Transverse colon (tissue), 4 donors: ENCODE data around the gene CDC6. TPM values are rescaled to one million over a fixed set of nuclear protein-coding genes. Genes with fewer than 3 reads are reported as not detected.

Experiments used
- DNase-seq: peaks from one replicate; pipeline ENCODE4 v3.0.0-alpha.2; 2019
- H3K27ac ChIP-seq, 4 donors: fragments of 200-600 bp; sonication (generic); 2 replicates each; pipeline ENCODE4 v1.5.1; 2016 to 2018; ENCODE audit warnings: inconsistent platforms in 4 of 4
- H3K27me3 ChIP-seq: fragments of 200-600 bp; sonication (generic); 2 replicates; pipeline ENCODE4 v1.5.1; 2017; ENCODE audit warnings: inconsistent platforms
- H3K36me3 ChIP-seq, 4 donors: fragments of 200-600 bp; sonication (generic); 2 replicates each; pipeline ENCODE4 v1.5.1; 2017 to 2019; ENCODE audit warnings: inconsistent platforms in 4 of 4
- H3K4me1 ChIP-seq, 4 donors: fragments of 200-600 bp; sonication (generic); 2 replicates each; pipeline ENCODE4 v1.5.1; 2017 to 2020; ENCODE audit warnings: inconsistent platforms in 4 of 4
- H3K4me3 ChIP-seq, 4 donors: fragments of 200-600 bp; sonication (generic); 1 replicate in 1 of 4; 2 replicates in 3 of 4; pipeline versions ENCODE4 v1.5.1 to v1.6.1; 2017 to 2019; ENCODE audit warnings: inconsistent platforms in 4 of 4
- H3K9me3 ChIP-seq, 2 donors: fragments of 200-600 bp; sonication (generic); 2 replicates each; pipeline ENCODE4 v1.5.1; 2017 to 2019; ENCODE audit warnings: inconsistent platforms in 2 of 2
- EP300 ChIP-seq: sonication (generic); formaldehyde crosslinking; IDR thresholded peaks from one replicate; pipeline ENCODE4 v1.6.1; 2017; ENCODE audit warnings: antibody characterized with exemption, low read depth
- POLR2A ChIP-seq: fragments of 450-650 bp; IDR thresholded peaks from one replicate; pipeline ENCODE4 v1.6.1; 2016; ENCODE audit warnings: antibody characterized with exemption, mild to moderate bottlenecking, moderate library complexity
- POLR2AphosphoS5 ChIP-seq, 3 donors: sonication (generic); formaldehyde crosslinking; IDR thresholded peaks; one replicate each; pipeline ENCODE4 v1.6.1; 2016; ENCODE audit warnings: antibody characterized with exemption in 3 of 3
- WGBS, 2 donors: methylation state at CpG; one replicate each; pipeline ENCODE4 v1.1.5; 2018; ENCODE audit warnings: low coverage in 1 of 2; 5-methylcytosine and 5-hydroxymethylcytosine counted together
- in situ Hi-C, 4 donors: fragments of 200-750 bp; cut with MboI; loops; one replicate each; pipeline versions ENCODE4 v1.15.0 to v1.15.1; 2017; ENCODE audit warnings: low sequenced_read_pairs in 3 of 4, low pct_ligation_motif_present in 1 of 4, low pct_unique_long_range_greater_than_20kb in 1 of 4
- intact Hi-C: fragments of 100-400 bp; cut with DNase I; formaldehyde crosslinking; loops from one replicate; pipeline ENCODE4 v1.15.1; 2023; ENCODE audit warnings: low total_unique reads
- total RNA-seq, 4 donors: library from RNA; depleted of rRNA; stranded (reverse); fragments of >200 nt; gene quantifications; one replicate each; pipeline ENCODE4 v1.1.0, GENCODE V29; 2016
- TF ChIP-seq, protein P1 (sequence below), 5 experiments: fragments of 200-600 bp in 3 of 5; fragments of 450-650 bp in 2 of 5; sonication (generic) in 3 of 5; IDR thresholded peaks; 1 replicate in 2 of 5; 2 replicates in 3 of 5; pipeline ENCODE4 v1.5.1; 2016 to 2017; ENCODE audit warnings: antibody characterized with exemption in 5 of 5, inconsistent platforms in 3 of 5, mild to moderate bottlenecking in 2 of 5, moderate library complexity in 1 of 5

CDC6 gene
- total RNA-seq, 4 donors from 2014 or later, result 1.6 to 3.2 (median 2.4) TPM; not detected in 1

DNA sequence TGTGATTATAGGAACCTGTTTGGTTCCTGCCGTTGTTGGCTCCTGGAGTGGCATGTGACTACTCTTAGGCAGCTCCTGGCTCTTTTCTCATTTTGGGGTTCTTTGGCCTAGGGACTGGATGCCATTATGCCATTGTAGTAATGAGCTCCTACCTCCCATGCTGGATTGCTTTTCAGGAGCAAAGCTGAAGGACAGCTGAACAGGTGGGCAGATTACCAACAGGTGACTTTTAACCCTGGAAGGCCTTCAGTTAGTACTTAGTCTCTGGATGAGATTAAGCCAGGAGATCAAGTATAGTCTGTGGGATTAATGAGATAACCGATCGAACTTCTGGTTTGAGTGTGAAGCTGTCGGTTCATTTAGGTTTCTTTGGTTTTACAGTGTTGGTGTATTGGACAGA, 43.4 kb upstream of the CDC6 start:
- intact Hi-C loops (no loop called here), in situ Hi-C loops (no loop called here)
- WGBS, 2 donors, result 67 to 93% methylated on average over 1 to 4 of the region's 4 CpGs
- Histone ChIP-seq H3K4me1 (peaks cover 0 to 27% (median 0%) of the 10 kb centered on the region in 4 donors), H3K27me3 (no peaks in the 10 kb centered on the region), H3K36me3 (no peaks in the 10 kb centered on the region), H3K4me3 (no peak overlapping the region), H3K27ac (no peak overlapping the region), H3K9me3 (no peaks in the 10 kb centered on the region)
- TF ChIP-seq, protein P1, sequence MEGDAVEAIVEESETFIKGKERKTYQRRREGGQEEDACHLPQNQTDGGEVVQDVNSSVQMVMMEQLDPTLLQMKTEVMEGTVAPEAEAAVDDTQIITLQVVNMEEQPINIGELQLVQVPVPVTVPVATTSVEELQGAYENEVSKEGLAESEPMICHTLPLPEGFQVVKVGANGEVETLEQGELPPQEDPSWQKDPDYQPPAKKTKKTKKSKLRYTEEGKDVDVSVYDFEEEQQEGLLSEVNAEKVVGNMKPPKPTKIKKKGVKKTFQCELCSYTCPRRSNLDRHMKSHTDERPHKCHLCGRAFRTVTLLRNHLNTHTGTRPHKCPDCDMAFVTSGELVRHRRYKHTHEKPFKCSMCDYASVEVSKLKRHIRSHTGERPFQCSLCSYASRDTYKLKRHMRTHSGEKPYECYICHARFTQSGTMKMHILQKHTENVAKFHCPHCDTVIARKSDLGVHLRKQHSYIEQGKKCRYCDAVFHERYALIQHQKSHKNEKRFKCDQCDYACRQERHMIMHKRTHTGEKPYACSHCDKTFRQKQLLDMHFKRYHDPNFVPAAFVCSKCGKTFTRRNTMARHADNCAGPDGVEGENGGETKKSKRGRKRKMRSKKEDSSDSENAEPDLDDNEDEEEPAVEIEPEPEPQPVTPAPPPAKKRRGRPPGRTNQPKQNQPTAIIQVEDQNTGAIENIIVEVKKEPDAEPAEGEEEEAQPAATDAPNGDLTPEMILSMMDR (IDR thresholded peaks at IDR 0.05), result no peak
- TF ChIP-seq EP300 (no peak), POLR2A (no peak), POLR2AphosphoS5 (IDR thresholded peaks at IDR 0.05) (no peak)
- DNase-seq, result no peak

DNA sequence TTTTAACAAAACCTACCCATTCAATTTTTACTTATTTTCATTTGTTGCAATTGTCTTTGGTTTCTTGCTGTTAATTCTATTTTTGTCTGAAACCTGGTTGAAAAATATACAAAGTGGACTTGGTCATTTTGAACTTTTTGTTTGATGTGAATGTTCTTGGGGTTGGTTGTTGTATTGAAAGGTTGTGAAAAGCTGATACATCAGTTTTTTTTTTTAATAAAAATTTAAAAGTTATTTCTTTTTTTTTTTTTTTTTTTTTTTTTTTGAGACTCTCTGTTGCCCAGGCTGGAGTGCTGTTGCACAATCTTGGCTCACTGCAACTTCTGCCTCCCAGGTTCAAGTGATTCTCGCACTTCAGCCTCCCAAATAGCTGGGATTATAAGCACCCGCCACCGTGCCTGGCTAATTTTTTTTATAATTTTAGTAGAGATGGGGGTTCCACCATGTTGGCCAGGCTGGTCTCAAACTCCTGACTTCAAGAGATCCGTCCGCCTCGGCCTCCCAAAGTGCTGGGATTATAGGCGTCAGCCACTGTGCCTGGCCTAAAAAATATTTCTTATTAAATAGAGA, 39.7 kb upstream of the CDC6 start:
- TF ChIP-seq, protein P1 (IDR thresholded peaks at IDR 0.05), result no peak
- no peak for TF ChIP-seq POLR2AphosphoS5 (IDR thresholded peaks at IDR 0.05)
- TF ChIP-seq POLR2A, result no peak
- TF ChIP-seq EP300, result no peak
- no peaks in the 10 kb centered on the region for H3K27me3 ChIP-seq
- in situ Hi-C loops, result no loop called here
- peaks cover 8 to 33% (median 17%) of the 10 kb centered on the region in 4 donors for H3K4me1 ChIP-seq
- no peak for DNase-seq
- WGBS, 2 donors, result 90 to 100% methylated on average over 1 to 7 of the region's 7 CpGs
- intact Hi-C loops, result no loop called here
- H3K9me3 ChIP-seq, result no peaks in the 10 kb centered on the region
- no peak overlapping the region for H3K27ac ChIP-seq
- no peaks in the 10 kb centered on the region for H3K36me3 ChIP-seq
- no peak overlapping the region for H3K4me3 ChIP-seq

DNA sequence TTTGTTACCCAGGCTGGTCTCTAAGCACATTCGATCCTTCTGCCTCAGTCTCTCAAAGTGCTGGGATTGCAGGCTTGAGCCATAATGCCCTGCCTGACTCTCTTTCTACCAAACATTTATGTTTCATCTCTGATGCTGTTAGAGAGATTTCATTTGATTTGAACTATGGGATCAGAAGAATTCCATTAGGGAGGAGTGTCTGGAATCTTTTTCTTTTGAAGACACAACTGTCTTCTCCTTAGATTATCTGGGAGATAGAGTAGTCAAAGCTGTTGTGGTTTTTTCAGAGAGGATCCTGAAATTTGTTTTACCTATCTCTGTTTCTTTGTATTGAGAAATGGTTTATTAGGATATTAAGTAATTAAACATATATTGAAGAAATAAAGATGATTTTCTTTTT, 39.2 kb upstream of the CDC6 start:
- H3K9me3 ChIP-seq, result no peaks in the 10 kb centered on the region
- no peaks in the 10 kb centered on the region for H3K36me3 ChIP-seq
- DNase-seq, result no peak
- H3K27me3 ChIP-seq, result no peaks in the 10 kb centered on the region
- intact Hi-C loops, result no loop called here
- H3K4me1 ChIP-seq, result peaks cover 8 to 37% (median 17%) of the 10 kb centered on the region in 4 donors
- TF ChIP-seq EP300 (no peak), POLR2AphosphoS5 (IDR thresholded peaks at IDR 0.05) (no peak), POLR2A (no peak)
- TF ChIP-seq, protein P1 (IDR thresholded peaks at IDR 0.05), result no peak
- H3K27ac ChIP-seq, result no peak overlapping the region
- 96 to 100% methylated on average over 1 of the region's 1 CpG for WGBS, 2 donors
- in situ Hi-C loops, result no loop called here
- no peak overlapping the region for H3K4me3 ChIP-seq

DNA sequence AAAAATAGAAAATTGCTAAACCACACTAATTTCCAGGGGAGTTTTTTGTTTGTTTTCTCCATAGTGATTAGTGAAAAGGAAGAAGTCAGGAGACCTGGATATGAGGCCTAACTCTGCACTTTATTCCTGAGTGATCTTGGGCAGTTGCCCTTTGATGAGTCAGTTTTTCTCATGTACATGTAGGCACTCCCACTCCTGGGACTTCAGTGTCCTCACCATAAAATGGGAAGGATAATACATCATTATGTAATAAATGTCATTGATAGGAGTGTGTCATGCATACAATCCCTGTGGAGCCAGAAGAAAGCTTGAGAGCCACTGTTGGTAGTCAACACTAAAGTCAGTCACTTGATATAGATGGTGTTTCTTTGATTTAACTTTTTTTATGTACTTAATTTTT, 36.1 kb upstream of the CDC6 start:
- H3K9me3 ChIP-seq, result no peaks in the 10 kb centered on the region
- H3K36me3 ChIP-seq, result peaks cover 0 to 6% (median 3%) of the 10 kb centered on the region in 4 donors
- TF ChIP-seq POLR2AphosphoS5 (IDR thresholded peaks at IDR 0.05), result peak; percentile 51 to 72 (median 68)
- TF ChIP-seq, protein P1 (IDR thresholded peaks at IDR 0.05), result no peak
- peak overlapping the region; percentile 40 to 73 (median 64) for H3K27ac ChIP-seq
- H3K4me3 ChIP-seq, result no peak overlapping the region
- no peaks in the 10 kb centered on the region for H3K27me3 ChIP-seq
- peaks cover 8 to 42% (median 17%) of the 10 kb centered on the region in 4 donors for H3K4me1 ChIP-seq
- in situ Hi-C loops, result no loop called here
- peak; percentile 44 for DNase-seq
- intact Hi-C loops, result no loop called here
